H9 (cell line): ENCODE measurements around the gene CRELD2. TPM values are rescaled to one million over a fixed set of nuclear protein-coding genes. Genes with fewer than 3 reads are reported as not detected.

ENCODE experiments used
- DNase-seq: peaks from one replicate; pipeline ENCODE4 v3.0.0-alpha.2; 2017
- H2AFZ ChIP-seq: one replicate; pipeline ENCODE4 v1.6.1; 2013; ENCODE audit warnings: mild to moderate bottlenecking, low read length, control low read depth, moderate library complexity
- H2AK5ac ChIP-seq: 2 replicates; pipeline ENCODE4 v1.6.1; 2013; ENCODE audit warnings: low read length, control low read depth, mixed read lengths; ENCODE audit not compliant: insufficient read length
- H2BK120ac ChIP-seq: one replicate; pipeline ENCODE4 v1.6.1; 2013; ENCODE audit warnings: low read depth, mild to moderate bottlenecking, low read length, control low read depth, inconsistent platforms; ENCODE audit not compliant: poor library complexity, severe bottlenecking
- H2BK12ac ChIP-seq: 2 replicates; pipeline ENCODE4 v1.6.1; 2013; ENCODE audit warnings: low read length, control low read depth, mixed read lengths, low read depth; ENCODE audit not compliant: insufficient read length
- H2BK15ac ChIP-seq: 2 replicates; pipeline ENCODE4 v1.6.1; 2013; ENCODE audit warnings: low read depth, low read length, control low read depth
- H2BK20ac ChIP-seq: one replicate; pipeline ENCODE4 v1.6.1; 2013; ENCODE audit warnings: low read depth, mild to moderate bottlenecking, low read length, control low read depth, inconsistent platforms; ENCODE audit not compliant: poor library complexity, severe bottlenecking
- H2BK5ac ChIP-seq: 2 replicates; pipeline ENCODE4 v1.6.1; 2013; ENCODE audit warnings: low read length, control low read depth, mixed read lengths; ENCODE audit not compliant: insufficient read length
- H3K14ac ChIP-seq: 2 replicates; pipeline ENCODE4 v1.6.1; 2013; ENCODE audit warnings: low read length, control low read depth; ENCODE audit not compliant: insufficient read depth
- H3K18ac ChIP-seq: 2 replicates; pipeline ENCODE4 v1.6.1; 2013; ENCODE audit warnings: low read depth, mild to moderate bottlenecking, mixed read lengths, low read length, control low read depth; ENCODE audit not compliant: insufficient read length
- H3K23ac ChIP-seq: 2 replicates; pipeline ENCODE4 v1.6.1; 2013; ENCODE audit warnings: low read length, control low read depth, mixed read lengths, low read depth; ENCODE audit not compliant: insufficient read length
- H3K23me2 ChIP-seq: 2 replicates; pipeline ENCODE4 v1.6.1; 2013; ENCODE audit warnings: low read depth, mild to moderate bottlenecking, mixed read lengths, low read length, control low read depth; ENCODE audit not compliant: insufficient read length, poor library complexity, severe bottlenecking
- H3K27ac ChIP-seq: 2 replicates; pipeline ENCODE4 v1.5.1; 2013; ENCODE audit warnings: low read length, control low read depth, mixed read lengths, low read depth; ENCODE audit not compliant: insufficient read length
- H3K27me3 ChIP-seq: 2 replicates; pipeline ENCODE4 v1.6.1; 2013; ENCODE audit warnings: low read length, control low read depth, inconsistent platforms; ENCODE audit not compliant: insufficient read depth
- H3K4ac ChIP-seq: 2 replicates; pipeline ENCODE4 v1.6.1; 2013; ENCODE audit warnings: low read depth, mild to moderate bottlenecking, control low read depth, inconsistent platforms, low read length, moderate library complexity
- H3K4me1 ChIP-seq: 2 replicates; pipeline ENCODE4 v1.6.1; 2013; ENCODE audit warnings: low read length, control low read depth, inconsistent platforms; ENCODE audit not compliant: insufficient read depth
- H3K4me2 ChIP-seq: 2 replicates; pipeline ENCODE4 v1.6.1; 2013; ENCODE audit warnings: low read length, control low read depth, mixed read lengths; ENCODE audit not compliant: insufficient read length, insufficient read depth
- H3K56ac ChIP-seq: 2 replicates; pipeline ENCODE4 v1.6.1; 2013; ENCODE audit warnings: low read depth, mild to moderate bottlenecking, mixed read lengths, low read length, control low read depth; ENCODE audit not compliant: insufficient read length
- H3K79me1 ChIP-seq: 2 replicates; pipeline ENCODE4 v1.6.1; 2013; ENCODE audit warnings: low read depth, mild to moderate bottlenecking, moderate library complexity, low read length, control low read depth, inconsistent platforms; ENCODE audit not compliant: insufficient read depth, poor library complexity, severe bottlenecking
- H3K79me2 ChIP-seq: 2 replicates; pipeline ENCODE4 v1.6.1; 2013; ENCODE audit warnings: low read length, control low read depth, inconsistent platforms; ENCODE audit not compliant: insufficient read depth
- H3K9ac ChIP-seq: 2 replicates; pipeline ENCODE4 v1.6.1; 2013; ENCODE audit warnings: low read length, control low read depth, mixed read lengths; ENCODE audit not compliant: insufficient read length; ENCODE audit errors: extremely low read depth
- H3K9me3 ChIP-seq: one replicate; pipeline ENCODE4 v1.6.1; 2013; ENCODE audit warnings: low read depth, low read length, inconsistent platforms; ENCODE audit not compliant: control insufficient read depth
- H3T11ph ChIP-seq: one replicate; pipeline ENCODE4 v1.6.1; 2013; ENCODE audit warnings: mild to moderate bottlenecking, low read length, control low read depth, inconsistent platforms
- H4K20me1 ChIP-seq: one replicate; pipeline ENCODE4 v1.6.1; 2013; ENCODE audit not compliant: control insufficient read depth, insufficient read length, insufficient read depth
- H4K5ac ChIP-seq: 2 replicates; pipeline ENCODE4 v1.6.1; 2013; ENCODE audit warnings: low read depth, mild to moderate bottlenecking, mixed read lengths, low read length, control low read depth; ENCODE audit not compliant: insufficient read length
- H4K8ac ChIP-seq: replicated peaks from 2 replicates; pipeline ENCODE4 v1.6.1; 2013; ENCODE audit warnings: low read length, control low read depth, mixed read lengths, low read depth; ENCODE audit not compliant: insufficient read length
- H4K91ac ChIP-seq: 2 replicates; pipeline ENCODE4 v1.6.1; 2013; ENCODE audit warnings: low read depth, mild to moderate bottlenecking, moderate library complexity, mixed read lengths, low read length, control low read depth; ENCODE audit not compliant: insufficient read length
- H3K27ac Mint-ChIP-seq, 3 experiments: 2 replicates in 2 of 3; 3 replicates in 1 of 3; pipeline ENCODE4 v1.8.0; 2020 to 2021; ENCODE audit warnings: mixed read lengths in 3 of 3, mild to moderate bottlenecking in 1 of 3, moderate library complexity in 1 of 3
- H3K27me3 Mint-ChIP-seq: 2 replicates; pipeline ENCODE4 v1.8.0; 2021; ENCODE audit warnings: low read depth, mild to moderate bottlenecking, moderate library complexity, mixed read lengths
- H3K36me3 Mint-ChIP-seq, 3 experiments: 2 replicates in 2 of 3; 3 replicates in 1 of 3; pipeline ENCODE4 v1.8.0; 2020 to 2021; ENCODE audit warnings: low read depth in 3 of 3, mixed read lengths in 3 of 3; ENCODE audit not compliant: insufficient read depth in 1 of 3
- H3K4me1 Mint-ChIP-seq, 2 experiments: 2 replicates each; pipeline ENCODE4 v1.8.0; 2020; ENCODE audit warnings: mixed read lengths in 2 of 2
- H3K4me3 Mint-ChIP-seq, 2 experiments: 2 replicates in 1 of 2; 3 replicates in 1 of 2; pipeline ENCODE4 v1.8.0; 2020 to 2021; ENCODE audit warnings: mild to moderate bottlenecking in 2 of 2, mixed read lengths in 2 of 2, moderate library complexity in 1 of 2
- H3K9me3 Mint-ChIP-seq, 2 experiments: 2 replicates in 1 of 2; 3 replicates in 1 of 2; pipeline ENCODE4 v1.8.0; 2020; ENCODE audit warnings: mild to moderate bottlenecking in 2 of 2, mixed read lengths in 2 of 2, moderate library complexity in 1 of 2
- whole genome bisulfite sequencing: extraction: QIAGEN DNeasy Blood & Tissue Kit; methylation state at CpG from one replicate; pipeline ENCODE4 v1.1.7; 2013; ENCODE audit warnings: missing lambda C conversion rate, low lambda C conversion rate, mixed read lengths; ENCODE audit not compliant: insufficient read length; ENCODE audit errors: extremely low coverage; 5-methylcytosine and 5-hydroxymethylcytosine counted together
- total RNA-seq: library from RNA; stranded (reverse); gene quantifications from 2 replicates; pipeline ENCODE4 v1.2.1, GENCODE V29; 2021
- TF ChIP-seq, protein P1 (sequence below): fragments of 200-600 bp; sonication (generic); conservative IDR thresholded peaks from 3 replicates; pipeline ENCODE4 v1.8.0; 2021; ENCODE audit warnings: antibody characterized with exemption, mild to moderate bottlenecking

Gene CRELD2
- total RNA-seq, 1 experiment from 2014 or later = 34.7 TPM

- Histone ChIP-seq H2BK20ac (no peak overlapping the region), H2BK120ac (no peak overlapping the region), H3K4ac (no peak overlapping the region), H3T11ph (no peak overlapping the region), H4K8ac (no peak overlapping the region), H3K14ac (no peak overlapping the region), H2BK5ac (no peak overlapping the region), H4K5ac (no peak overlapping the region), H3K79me2 (no peaks in the 10 kb centered on the region), H2AFZ (no peak overlapping the region), H2BK15ac (no peak overlapping the region), H3K4me1 (no peaks in the 10 kb centered on the region), H4K20me1 (no peaks in the 10 kb centered on the region), H4K91ac (no peak overlapping the region), H2BK12ac (no peak overlapping the region), H2AK5ac (no peak overlapping the region), H3K9me3 (no peaks in the 10 kb centered on the region), H3K23ac (no peak overlapping the region), H3K23me2 (peaks cover 4% of the 10 kb centered on the region), H3K56ac (no peak overlapping the region), H3K18ac (no peak overlapping the region), H3K79me1 (no peaks in the 10 kb centered on the region), H3K27me3 (no peaks in the 10 kb centered on the region; the same call in 1 of the 2 replicates), H3K4me2 (no peak overlapping the region), H3K9ac (no peak overlapping the region), H3K27ac (no peak overlapping the region)
- TF ChIP-seq, protein P1, sequence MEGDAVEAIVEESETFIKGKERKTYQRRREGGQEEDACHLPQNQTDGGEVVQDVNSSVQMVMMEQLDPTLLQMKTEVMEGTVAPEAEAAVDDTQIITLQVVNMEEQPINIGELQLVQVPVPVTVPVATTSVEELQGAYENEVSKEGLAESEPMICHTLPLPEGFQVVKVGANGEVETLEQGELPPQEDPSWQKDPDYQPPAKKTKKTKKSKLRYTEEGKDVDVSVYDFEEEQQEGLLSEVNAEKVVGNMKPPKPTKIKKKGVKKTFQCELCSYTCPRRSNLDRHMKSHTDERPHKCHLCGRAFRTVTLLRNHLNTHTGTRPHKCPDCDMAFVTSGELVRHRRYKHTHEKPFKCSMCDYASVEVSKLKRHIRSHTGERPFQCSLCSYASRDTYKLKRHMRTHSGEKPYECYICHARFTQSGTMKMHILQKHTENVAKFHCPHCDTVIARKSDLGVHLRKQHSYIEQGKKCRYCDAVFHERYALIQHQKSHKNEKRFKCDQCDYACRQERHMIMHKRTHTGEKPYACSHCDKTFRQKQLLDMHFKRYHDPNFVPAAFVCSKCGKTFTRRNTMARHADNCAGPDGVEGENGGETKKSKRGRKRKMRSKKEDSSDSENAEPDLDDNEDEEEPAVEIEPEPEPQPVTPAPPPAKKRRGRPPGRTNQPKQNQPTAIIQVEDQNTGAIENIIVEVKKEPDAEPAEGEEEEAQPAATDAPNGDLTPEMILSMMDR = peak; percentile 60
- Mint-ChIP-seq H3K9me3 (no peaks in the 10 kb centered on the region), H3K4me3 (peak overlapping the region in 1 of 2 experiments; percentile 36; a peak in 1 of 5 replicates), H3K27me3 (peaks cover 26% of the 10 kb centered on the region), H3K4me1 (peaks cover 3 to 11% of the 10 kb centered on the region in 2 experiments; a peak in 2 of 4 replicates), H3K27ac (no peak overlapping the region), H3K36me3 (peaks cover 0 to 5% (median 0%) of the 10 kb centered on the region in 3 experiments; a peak in 1 of 7 replicates)
- no CpG with 5 or more reads among the region's 14 CpGs for WGBS
- DNase-seq = peak; percentile 56
Measured at GRCh38 chr22:49930596-49931412, 12.4 kb downstream of the CRELD2 start.
